ENCODE measurements around the gene VAMP2. TPM values are rescaled to one million over a fixed set of nuclear protein-coding genes. Genes with fewer than 3 reads are reported as not detected.

The VAMP2 gene
- polyA plus RNA-seq, 2 of the 4 experiments (the other 2 are of a cell fraction): 19.2 to 21.7 TPM

DNA sequence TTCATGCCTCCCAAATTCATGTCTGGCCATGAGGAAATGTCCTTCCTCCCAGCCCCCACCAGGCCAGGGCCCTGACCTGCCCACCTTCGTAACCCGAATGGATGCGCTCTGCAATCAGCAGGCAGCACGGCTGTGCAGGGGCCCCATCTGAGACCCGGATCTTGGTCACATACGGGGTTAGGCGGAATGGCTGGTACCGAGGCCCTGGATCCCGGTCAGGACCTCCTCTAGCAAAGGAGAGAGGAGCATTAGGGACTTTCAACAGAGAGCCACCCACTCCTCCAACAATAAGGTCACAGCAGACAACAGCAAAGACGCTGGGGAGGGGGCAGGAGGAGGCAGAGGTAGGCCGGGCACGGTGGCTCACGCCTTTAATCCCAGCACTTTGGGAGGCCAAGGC is 14.2 kb downstream of the VAMP2 start:
- H3K4me1 ChIP-seq: peaks cover 21% of the 10 kb centered on the region
- POLR2A ChIA-PET: no interaction called here
- no peak overlapping the region for H3K4me3 ChIP-seq
- no peak for FAIRE-seq
- H3K9me3 ChIP-seq: no peaks in the 10 kb centered on the region
- no peak for ATAC-seq
- TF ChIP-seq, protein P1, sequence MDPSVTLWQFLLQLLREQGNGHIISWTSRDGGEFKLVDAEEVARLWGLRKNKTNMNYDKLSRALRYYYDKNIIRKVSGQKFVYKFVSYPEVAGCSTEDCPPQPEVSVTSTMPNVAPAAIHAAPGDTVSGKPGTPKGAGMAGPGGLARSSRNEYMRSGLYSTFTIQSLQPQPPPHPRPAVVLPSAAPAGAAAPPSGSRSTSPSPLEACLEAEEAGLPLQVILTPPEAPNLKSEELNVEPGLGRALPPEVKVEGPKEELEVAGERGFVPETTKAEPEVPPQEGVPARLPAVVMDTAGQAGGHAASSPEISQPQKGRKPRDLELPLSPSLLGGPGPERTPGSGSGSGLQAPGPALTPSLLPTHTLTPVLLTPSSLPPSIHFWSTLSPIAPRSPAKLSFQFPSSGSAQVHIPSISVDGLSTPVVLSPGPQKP (IDR thresholded peaks at IDR 0.05; ENCODE audit: low read depth, low read length): no peak
- TF ChIP-seq CHD2 (IDR thresholded peaks at IDR 0.05; ENCODE audit: low read length, partially characterized antibody) (no peak), CBX2 (IDR thresholded peaks at IDR 0.05; ENCODE audit: borderline replicate concordance, low read depth) (no peak), HDAC2 (IDR thresholded peaks at IDR 0.05) (no peak), RNF2 (IDR thresholded peaks at IDR 0.05; ENCODE audit: borderline replicate concordance, low read depth) (no peak), SREBF2 (IDR thresholded peaks at IDR 0.05) (no peak), CBX8 (IDR thresholded peaks at IDR 0.05) (no peak), HES2 (IDR thresholded peaks at IDR 0.05) (no peak), MAZ (IDR thresholded peaks at IDR 0.05; ENCODE audit: borderline replicate concordance, low read depth, low read length) (no peak), FOSL2 (IDR thresholded peaks at IDR 0.05) (no peak), FOSL2 (CRISPR knock-in tag; IDR thresholded peaks at IDR 0.05) (no peak), ZFP36 (IDR thresholded peaks at IDR 0.05; ENCODE audit: borderline replicate concordance, partially characterized antibody) (no peak), POLR2AphosphoS2 (conservative IDR thresholded peaks at IDR 0.05; ENCODE audit: low read length) (no peak), NR3C1 (IDR thresholded peaks at IDR 0.05) (no peak), CHD4 (IDR thresholded peaks at IDR 0.05; ENCODE audit: borderline replicate concordance) (no peak)
- TF ChIP-seq, protein P2, sequence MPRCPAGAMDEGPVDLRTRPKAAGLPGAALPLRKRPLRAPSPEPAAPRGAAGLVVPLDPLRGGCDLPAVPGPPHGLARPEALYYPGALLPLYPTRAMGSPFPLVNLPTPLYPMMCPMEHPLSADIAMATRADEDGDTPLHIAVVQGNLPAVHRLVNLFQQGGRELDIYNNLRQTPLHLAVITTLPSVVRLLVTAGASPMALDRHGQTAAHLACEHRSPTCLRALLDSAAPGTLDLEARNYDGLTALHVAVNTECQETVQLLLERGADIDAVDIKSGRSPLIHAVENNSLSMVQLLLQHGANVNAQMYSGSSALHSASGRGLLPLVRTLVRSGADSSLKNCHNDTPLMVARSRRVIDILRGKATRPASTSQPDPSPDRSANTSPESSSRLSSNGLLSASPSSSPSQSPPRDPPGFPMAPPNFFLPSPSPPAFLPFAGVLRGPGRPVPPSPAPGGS (IDR thresholded peaks at IDR 0.05): no peak
- no peak for DNase-seq (ENCODE audit: low read depth in 1 of 2, low spot score in 1 of 2)
- WGBS (ENCODE audit: missing lambda C conversion rate): 90% methylated on average over 12 of the region's 13 CpGs
- no peak overlapping the region for H3K27ac ChIP-seq
- H3K4me2 ChIP-seq: no peak overlapping the region
- CTCF ChIA-PET: interaction anchor here (0.7 to 26.5 kb wide), 6 partner anchors 5 to 33 kb away, joined by 3 to 601 read pairs (median 6); partner anchors contain the start of genes HES7, PER1 and VAMP2

DNA sequence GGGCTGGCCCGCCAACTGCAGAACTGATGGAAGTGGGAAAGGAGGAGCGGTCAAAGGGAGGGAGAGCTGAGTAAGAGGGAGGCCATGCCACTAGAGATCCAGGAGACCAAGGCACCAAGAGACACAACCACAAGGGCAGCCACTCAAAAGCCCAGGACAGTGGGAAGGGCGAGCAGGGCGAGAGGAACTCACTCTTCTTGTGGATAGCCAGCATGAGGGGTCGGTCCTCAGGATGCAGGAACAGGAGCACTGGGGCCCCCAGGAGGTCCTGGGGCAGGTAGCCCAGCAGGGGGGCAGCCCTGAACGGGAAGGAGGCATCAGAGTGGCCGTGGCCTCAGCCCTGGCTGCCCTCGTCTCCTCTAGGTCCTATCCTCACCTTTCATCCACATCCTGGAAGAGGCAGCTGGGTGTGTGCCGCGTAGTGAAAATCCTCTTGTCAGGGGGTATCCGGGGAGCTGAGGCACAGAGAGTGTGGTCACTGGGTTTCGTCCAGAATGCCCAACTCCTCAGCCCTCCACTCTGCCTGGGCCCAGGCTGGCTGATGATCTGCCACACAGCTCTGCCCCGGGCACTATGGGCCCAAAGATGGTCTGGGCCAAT is 14.8 kb downstream of the VAMP2 start:
- 85% methylated on average over 13 of the region's 13 CpGs for WGBS (ENCODE audit: missing lambda C conversion rate)
- Histone ChIP-seq H3K4me1 (peaks cover 15% of the 10 kb centered on the region), H3K4me2 (no peak overlapping the region), H3K4me3 (no peak overlapping the region), H3K27ac (no peak overlapping the region), H3K9me3 (no peaks in the 10 kb centered on the region)
- ATAC-seq (no peak), FAIRE-seq (no peak), DNase-seq (ENCODE audit: low read depth in 1 of 2, low spot score in 1 of 2) (no peak)
- ChIA-PET CTCF (interaction anchor here (0.7 to 26.5 kb wide), 7 partner anchors 5 to 33 kb away, joined by 3 to 601 read pairs (median 4); partner anchors contain the start of genes HES7, PER1 and VAMP2), POLR2A (no interaction called here)
- TF ChIP-seq, protein P3, sequence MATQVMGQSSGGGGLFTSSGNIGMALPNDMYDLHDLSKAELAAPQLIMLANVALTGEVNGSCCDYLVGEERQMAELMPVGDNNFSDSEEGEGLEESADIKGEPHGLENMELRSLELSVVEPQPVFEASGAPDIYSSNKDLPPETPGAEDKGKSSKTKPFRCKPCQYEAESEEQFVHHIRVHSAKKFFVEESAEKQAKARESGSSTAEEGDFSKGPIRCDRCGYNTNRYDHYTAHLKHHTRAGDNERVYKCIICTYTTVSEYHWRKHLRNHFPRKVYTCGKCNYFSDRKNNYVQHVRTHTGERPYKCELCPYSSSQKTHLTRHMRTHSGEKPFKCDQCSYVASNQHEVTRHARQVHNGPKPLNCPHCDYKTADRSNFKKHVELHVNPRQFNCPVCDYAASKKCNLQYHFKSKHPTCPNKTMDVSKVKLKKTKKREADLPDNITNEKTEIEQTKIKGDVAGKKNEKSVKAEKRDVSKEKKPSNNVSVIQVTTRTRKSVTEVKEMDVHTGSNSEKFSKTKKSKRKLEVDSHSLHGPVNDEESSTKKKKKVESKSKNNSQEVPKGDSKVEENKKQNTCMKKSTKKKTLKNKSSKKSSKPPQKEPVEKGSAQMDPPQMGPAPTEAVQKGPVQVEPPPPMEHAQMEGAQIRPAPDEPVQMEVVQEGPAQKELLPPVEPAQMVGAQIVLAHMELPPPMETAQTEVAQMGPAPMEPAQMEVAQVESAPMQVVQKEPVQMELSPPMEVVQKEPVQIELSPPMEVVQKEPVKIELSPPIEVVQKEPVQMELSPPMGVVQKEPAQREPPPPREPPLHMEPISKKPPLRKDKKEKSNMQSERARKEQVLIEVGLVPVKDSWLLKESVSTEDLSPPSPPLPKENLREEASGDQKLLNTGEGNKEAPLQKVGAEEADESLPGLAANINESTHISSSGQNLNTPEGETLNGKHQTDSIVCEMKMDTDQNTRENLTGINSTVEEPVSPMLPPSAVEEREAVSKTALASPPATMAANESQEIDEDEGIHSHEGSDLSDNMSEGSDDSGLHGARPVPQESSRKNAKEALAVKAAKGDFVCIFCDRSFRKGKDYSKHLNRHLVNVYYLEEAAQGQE (IDR thresholded peaks at IDR 0.05): no peak
- no peak for TF ChIP-seq FOXS1 (CRISPR knock-in tag; IDR thresholded peaks at IDR 0.05)
